Measurements from ENCODE around the gene ACACB.
"Not testable (repeated sequence)": the region's sequence is repeated elsewhere in the genome, so short reads cannot be mapped to it uniquely, and the experiment has no call there.

Gene ACACB

GRCh38 chr12:109139360-109139759 lies 23.0 kb downstream of the ACACB start:
- no peak overlapping the region for H3K27ac Mint-ChIP-seq
- no peak for DNase-seq
- no peaks in the 10 kb centered on the region for H3K36me3 Mint-ChIP-seq
- H3K4me3 Mint-ChIP-seq = no peak overlapping the region
- CTCF ChIA-PET = interaction anchor here (0.9 to 1.0 kb wide), 2 partner anchors 27 to 250 kb away, joined by 3 to 4 read pairs; no protein-coding TSS in a partner anchor
- H3K4me1 Mint-ChIP-seq = peaks cover 11% of the 10 kb centered on the region
- H3K9me3 Mint-ChIP-seq = no peaks in the 10 kb centered on the region
- peaks cover 11% of the 10 kb centered on the region for H3K27me3 Mint-ChIP-seq

GRCh38 chr12:109139791-109140190 lies 23.4 kb downstream of the ACACB start:
- CTCF ChIA-PET = no interaction called here
- Mint-ChIP-seq H3K9me3 (no peaks in the 10 kb centered on the region), H3K36me3 (no peaks in the 10 kb centered on the region)

GRCh38 chr12:109140560-109140959 lies 24.2 kb downstream of the ACACB start:
- Mint-ChIP-seq H3K36me3 (no peaks in the 10 kb centered on the region), H3K27me3 (peaks cover 11% of the 10 kb centered on the region), H3K27ac (no peak overlapping the region), H3K9me3 (no peaks in the 10 kb centered on the region), H3K4me1 (peaks cover 11% of the 10 kb centered on the region), H3K4me3 (no peak overlapping the region)
- no peak for DNase-seq
- CTCF ChIA-PET = interaction anchor here (0.6 kb wide), 1 partner anchor 573 kb away, joined by 3 read pairs; no protein-coding TSS in a partner anchor

More at GRCh38 chr12:109139791-109140190, 23.4 kb downstream of the ACACB start:
- H3K4me3 Mint-ChIP-seq = no peak overlapping the region
- peaks cover 11% of the 10 kb centered on the region for H3K4me1 Mint-ChIP-seq
- no peak overlapping the region for H3K27ac Mint-ChIP-seq
- H3K27me3 Mint-ChIP-seq = peaks cover 11% of the 10 kb centered on the region
- DNase-seq = no peak

GRCh38 chr12:109144224-109144623 lies 27.8 kb downstream of the ACACB start:
- Mint-ChIP-seq H3K36me3 (no peaks in the 10 kb centered on the region), H3K4me1 (peaks cover 11% of the 10 kb centered on the region), H3K4me3 (no peak overlapping the region), H3K27ac (no peak overlapping the region), H3K27me3 (peaks cover 6% of the 10 kb centered on the region), H3K9me3 (no peaks in the 10 kb centered on the region)
- no peak for DNase-seq
- CTCF ChIA-PET = interaction anchor here (0.8 kb wide), 1 partner anchor 32 kb away, joined by 3 read pairs; no protein-coding TSS in a partner anchor

- H3K4me3 Mint-ChIP-seq, H3K27ac Mint-ChIP-seq, DNase-seq, H3K36me3 Mint-ChIP-seq, H3K9me3 Mint-ChIP-seq, H3K27me3 Mint-ChIP-seq: not testable (repeated sequence)
- H3K4me1 Mint-ChIP-seq = peaks cover 11% of the 10 kb centered on the region
- CTCF ChIA-PET = interaction anchor here (0.7 to 2.2 kb wide), 2 partner anchors 35 to 196 kb away, joined by 4 to 5 read pairs; no protein-coding TSS in a partner anchor
Observed at GRCh38 chr12:109147126-109147525, 30.7 kb downstream of the ACACB start.

- CTCF ChIA-PET = interaction anchor here (0.7 to 2.2 kb wide), 2 partner anchors 36 to 195 kb away, joined by 4 to 5 read pairs; no protein-coding TSS in a partner anchor
- peaks cover 5% of the 10 kb centered on the region for H3K4me1 Mint-ChIP-seq
Observed at GRCh38 chr12:109147954-109148353, 31.6 kb downstream of the ACACB start.

GRCh38 chr12:109150124-109150640 lies 33.8 kb downstream of the ACACB start:
- no peaks in the 10 kb centered on the region for H3K9me3 Mint-ChIP-seq
- peaks cover 14% of the 10 kb centered on the region for H3K27me3 Mint-ChIP-seq
- no peak overlapping the region for H3K4me3 Mint-ChIP-seq
- H3K4me1 Mint-ChIP-seq = peaks cover 12% of the 10 kb centered on the region
- no peaks in the 10 kb centered on the region for H3K36me3 Mint-ChIP-seq
- no peak for DNase-seq
- CTCF ChIA-PET = no interaction called here
- no peak overlapping the region for H3K27ac Mint-ChIP-seq

More at GRCh38 chr12:109147954-109148353, 31.6 kb downstream of the ACACB start:
- Mint-ChIP-seq H3K27me3 (peaks cover 8% of the 10 kb centered on the region), H3K4me3 (no peak overlapping the region), H3K27ac (no peak overlapping the region), H3K36me3 (no peaks in the 10 kb centered on the region), H3K9me3 (no peaks in the 10 kb centered on the region)
- no peak for DNase-seq

- Mint-ChIP-seq H3K9me3 (no peaks in the 10 kb centered on the region), H3K27ac (no peak overlapping the region), H3K4me1 (peaks cover 20% of the 10 kb centered on the region), H3K36me3 (no peaks in the 10 kb centered on the region), H3K4me3 (no peak overlapping the region), H3K27me3 (peaks cover 14% of the 10 kb centered on the region)
- no peak for DNase-seq
- CTCF ChIA-PET = no interaction called here
Observed at GRCh38 chr12:109151457-109151856, 35.1 kb downstream of the ACACB start.

- CTCF ChIA-PET = interaction anchor here (1.2 kb wide), 1 partner anchor 42 kb away, joined by 3 read pairs; no protein-coding TSS in a partner anchor
- Mint-ChIP-seq H3K4me1 (peaks cover 20% of the 10 kb centered on the region), H3K36me3 (no peaks in the 10 kb centered on the region), H3K27me3 (peaks cover 14% of the 10 kb centered on the region), H3K4me3 (peak overlapping the region; percentile 79), H3K9me3 (no peaks in the 10 kb centered on the region), H3K27ac (peak overlapping the region; percentile 59)
- DNase-seq = no peak
Observed at GRCh38 chr12:109153821-109154441, 37.5 kb downstream of the ACACB start.

GRCh38 chr12:109154451-109155438 lies 38.4 kb downstream of the ACACB start:
- Mint-ChIP-seq H3K27ac (peak overlapping the region; percentile 90), H3K9me3 (no peaks in the 10 kb centered on the region), H3K4me3 (peak overlapping the region; percentile 79), H3K27me3 (peaks cover 9% of the 10 kb centered on the region), H3K4me1 (peaks cover 20% of the 10 kb centered on the region), H3K36me3 (no peaks in the 10 kb centered on the region)
- peak; percentile 87 for DNase-seq
- CTCF ChIA-PET = interaction anchor here (1.0 to 1.4 kb wide), 3 partner anchors 21 to 43 kb away, joined by 3 to 5 read pairs (median 3); no protein-coding TSS in a partner anchor

- Mint-ChIP-seq H3K9me3 (no peaks in the 10 kb centered on the region), H3K4me1 (peaks cover 20% of the 10 kb centered on the region), H3K36me3 (no peaks in the 10 kb centered on the region), H3K27me3 (peaks cover 9% of the 10 kb centered on the region), H3K4me3 (peak overlapping the region; percentile 79), H3K27ac (no peak overlapping the region)
- DNase-seq = no peak
- CTCF ChIA-PET = interaction anchor here (0.7 kb wide), 1 partner anchor 233 kb away, joined by 3 read pairs; no protein-coding TSS in a partner anchor
Observed at GRCh38 chr12:109156036-109156435, 39.6 kb downstream of the ACACB start.

- no peak overlapping the region for H3K27ac Mint-ChIP-seq
- H3K4me3 Mint-ChIP-seq = no peak overlapping the region
Observed at GRCh38 chr12:109156586-109156985, 40.2 kb downstream of the ACACB start.

GRCh38 chr12:109157986-109158385 lies 41.6 kb downstream of the ACACB start:
- Mint-ChIP-seq H3K27ac (no peak overlapping the region), H3K9me3 (no peaks in the 10 kb centered on the region), H3K27me3 (peaks cover 5% of the 10 kb centered on the region), H3K4me3 (no peak overlapping the region), H3K4me1 (peaks cover 20% of the 10 kb centered on the region), H3K36me3 (no peaks in the 10 kb centered on the region)
- CTCF ChIA-PET = no interaction called here
- DNase-seq = no peak

More at GRCh38 chr12:109156586-109156985, 40.2 kb downstream of the ACACB start:
- CTCF ChIA-PET = interaction anchor here (0.7 kb wide), 1 partner anchor 233 kb away, joined by 3 read pairs; no protein-coding TSS in a partner anchor
- DNase-seq = no peak
- Mint-ChIP-seq H3K9me3 (no peaks in the 10 kb centered on the region), H3K36me3 (no peaks in the 10 kb centered on the region), H3K4me1 (peaks cover 20% of the 10 kb centered on the region), H3K27me3 (peaks cover 9% of the 10 kb centered on the region)

- Mint-ChIP-seq H3K4me1 (peaks cover 8% of the 10 kb centered on the region), H3K36me3 (no peaks in the 10 kb centered on the region), H3K27me3 (no peaks in the 10 kb centered on the region), H3K27ac (no peak overlapping the region), H3K4me3 (no peak overlapping the region), H3K9me3 (no peaks in the 10 kb centered on the region)
- DNase-seq = no peak
- CTCF ChIA-PET = no interaction called here
Observed at GRCh38 chr12:109160433-109160832, 44.0 kb downstream of the ACACB start.

Data from activated naive CD4-positive, alpha-beta T cell treated with anti-CD3 and anti-CD28 coated beads, Interleukin-2, amount 10 ng/mL, durations not matched to agents 7 days and 5 days (primary cell).